CD4-positive, alpha-beta memory T cell (primary cell): Measurements from ENCODE around the gene SERPINA4. TPM values are rescaled to one million over a fixed set of nuclear protein-coding genes. Genes with fewer than 3 reads are reported as not detected.

ENCODE experiments used
- CTCF ChIA-PET: fragments of 350-600 bp; sonication (Branson Sonifier 250); formaldehyde crosslinking; loops from one replicate; lab custom pipeline; 2021; ENCODE audit warnings: inconsistent platforms; ENCODE audit not compliant: partially characterized antibody; lab: Charles Lee
- POLR2A ChIA-PET: fragments of 350-600 bp; sonication (Branson Sonifier 250); formaldehyde crosslinking; loops from one replicate; lab custom pipeline; 2021; ENCODE audit not compliant: partially characterized antibody; lab: Charles Lee
- DNase-seq, 5 donors: peaks; one replicate each; pipeline versions ENCODE4 v3.0.0 to v3.0.0-alpha.2; 2020 to 2022; ENCODE audit warnings: mixed read lengths in 1 of 5
- H3K27ac ChIP-seq: one replicate; pipeline ENCODE4 v1.7.0; 2013; ENCODE audit warnings: low read depth, low read length
- H3K27me3 ChIP-seq: 2 replicates; pipeline ENCODE4 v1.7.0; 2013; ENCODE audit warnings: mild to moderate bottlenecking, low read length, moderate library complexity; ENCODE audit not compliant: insufficient read depth
- H3K36me3 ChIP-seq: 2 replicates; pipeline ENCODE4 v1.7.0; 2013; ENCODE audit warnings: mild to moderate bottlenecking, low read length, moderate library complexity; ENCODE audit not compliant: insufficient read depth
- H3K4me1 ChIP-seq: 2 replicates; pipeline ENCODE4 v1.7.0; 2013; ENCODE audit warnings: mild to moderate bottlenecking, low read length, moderate library complexity; ENCODE audit not compliant: insufficient read depth
- H3K4me3 ChIP-seq, 2 donors: one replicate each; pipeline ENCODE4 v1.7.0; 2013; ENCODE audit warnings: low read length in 2 of 2, mild to moderate bottlenecking in 1 of 2
- H3K9me3 ChIP-seq, 2 donors: one replicate each; pipeline ENCODE4 v1.7.0; 2013; ENCODE audit warnings: low read length in 2 of 2, control low read depth in 1 of 2; ENCODE audit not compliant: control insufficient read depth in 1 of 2
- H3K27ac Mint-ChIP-seq, 7 donors: one replicate each; pipeline ENCODE4 v1.8.0; 2020 to 2021; ENCODE audit warnings: mixed read lengths in 7 of 7, mild to moderate bottlenecking in 6 of 7, inconsistent platforms in 3 of 7, moderate library complexity in 3 of 7
- H3K27me3 Mint-ChIP-seq, 2 donors: one replicate each; pipeline ENCODE4 v1.8.0; 2020 to 2021; ENCODE audit warnings: mixed read lengths in 2 of 2
- H3K36me3 Mint-ChIP-seq, 2 donors: one replicate each; pipeline ENCODE4 v1.8.0; 2020 to 2021; ENCODE audit warnings: mixed read lengths in 2 of 2, inconsistent platforms in 1 of 2, mild to moderate bottlenecking in 1 of 2
- H3K4me1 Mint-ChIP-seq, 4 donors: one replicate each; pipeline ENCODE4 v1.8.0; 2020 to 2021; ENCODE audit warnings: mixed read lengths in 4 of 4, mild to moderate bottlenecking in 1 of 4
- H3K4me3 Mint-ChIP-seq, 8 donors: one replicate each; pipeline ENCODE4 v1.8.0; 2020 to 2021; ENCODE audit warnings: mixed read lengths in 8 of 8, mild to moderate bottlenecking in 7 of 8, moderate library complexity in 6 of 8, inconsistent platforms in 3 of 8
- H3K9me3 Mint-ChIP-seq, 8 donors: one replicate each; pipeline ENCODE4 v1.8.0; 2020 to 2021; ENCODE audit warnings: mixed read lengths in 8 of 8, mild to moderate bottlenecking in 5 of 8, inconsistent platforms in 3 of 8, moderate library complexity in 1 of 8
- intact Hi-C: fragments of 100-400 bp; cut with micrococcal nuclease; formaldehyde crosslinking; loops from one replicate; pipeline ENCODE4 v1.15.1; 2023
- polyA plus RNA-seq, 2 donors: library from polyadenylated mRNA; unstranded; fragments of 300-500 nt; fragmentation: Illumina TruSeq; gene quantifications; one replicate each; pipeline ENCODE4 v1.2.3, GENCODE V29; 2021
- total RNA-seq, 2 experiments: library from RNA; stranded (reverse); gene quantifications; one replicate each; pipeline ENCODE4 v1.2.3, GENCODE V29; 2021

The SERPINA4 gene
- total and polyA plus RNA-seq, 4 experiments from 2014 or later = not detected

GRCh38 chr14:94611179-94611578, 49.9 kb downstream of the SERPINA4 start:
- peaks cover 0 to 19% (median 3%) of the 10 kb centered on the region in 8 donors for H3K9me3 Mint-ChIP-seq
- H3K4me3 ChIP-seq = no peak overlapping the region
- DNase-seq = no peak
- no peaks in the 10 kb centered on the region for H3K4me1 ChIP-seq
- intact Hi-C loops = no loop called here
- H3K4me3 Mint-ChIP-seq = no peak overlapping the region
- peaks cover 5 to 6% of the 10 kb centered on the region in 2 donors for H3K27me3 Mint-ChIP-seq
- H3K9me3 ChIP-seq = no peaks in the 10 kb centered on the region
- POLR2A ChIA-PET = no interaction called here
- no peak overlapping the region for H3K27ac ChIP-seq
- H3K27me3 ChIP-seq = no peaks in the 10 kb centered on the region
- no peak overlapping the region for H3K27ac Mint-ChIP-seq
- no peaks in the 10 kb centered on the region for H3K36me3 ChIP-seq
- H3K4me1 Mint-ChIP-seq = no peaks in the 10 kb centered on the region
- no peaks in the 10 kb centered on the region for H3K36me3 Mint-ChIP-seq
- CTCF ChIA-PET = no interaction called here

DNA sequence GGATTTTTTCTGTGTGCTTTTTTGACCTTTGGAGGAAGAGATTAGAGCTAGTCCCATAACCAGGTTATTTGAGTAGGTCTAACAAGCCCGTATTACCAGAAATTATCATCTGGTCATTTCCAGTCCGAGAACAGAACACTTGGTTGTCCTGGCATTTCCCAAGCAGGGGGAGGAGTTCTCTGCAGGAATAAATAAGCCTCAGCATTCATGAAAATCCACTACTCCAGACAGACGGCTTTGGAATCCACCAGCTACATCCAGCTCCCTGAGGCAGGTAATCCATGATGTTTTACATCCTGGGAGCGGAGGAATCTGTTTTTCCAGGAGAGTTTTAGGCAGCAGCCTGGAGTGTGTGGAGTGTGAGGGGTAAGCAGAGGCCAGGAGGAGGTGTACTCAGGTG, 50.9 kb downstream of the SERPINA4 start, which contains the start of gene SERPINA3:
TSS of gene SERPINA3 (plus strand) at position 218 of the 400 bp plus-strand sequence. CDS start 2,051 bp downstream, outside the sequence.
- Histone ChIP-seq H3K4me3 (no peak within 1 kb of the TSS), H3K27me3 (no peaks in the 10 kb centered on the region), H3K9me3 (no peaks in the 10 kb centered on the region), H3K27ac (no peak within 1 kb of the TSS), H3K36me3 (no peaks in the 10 kb centered on the region), H3K4me1 (no peaks in the 10 kb centered on the region)
- no peak for DNase-seq
- H3K36me3 Mint-ChIP-seq = no peaks in the 10 kb centered on the region
- H3K27me3 Mint-ChIP-seq = peaks cover 2% of the 10 kb centered on the region in 2 donors
- H3K4me1 Mint-ChIP-seq = no peaks in the 10 kb centered on the region
- H3K4me3 Mint-ChIP-seq = no peak within 1 kb of the TSS
- ChIA-PET POLR2A (interaction anchor here (0.5 kb wide), 1 partner anchor 302 kb away, joined by 3 read pairs; no protein-coding TSS in a partner anchor), CTCF (no interaction called here)
- intact Hi-C loops = no loop called here
- no peak within 1 kb of the TSS for H3K27ac Mint-ChIP-seq
- H3K9me3 Mint-ChIP-seq = peaks cover 3 to 21% (median 6%) of the 10 kb centered on the region in 8 donors

GRCh38 chr14:94612580-94613554, 51.6 kb downstream of the SERPINA4 start:
- no peak overlapping the region for H3K4me3 ChIP-seq
- ChIA-PET CTCF (no interaction called here), POLR2A (no interaction called here)
- no peaks in the 10 kb centered on the region for H3K36me3 ChIP-seq
- H3K27ac Mint-ChIP-seq = no peak overlapping the region
- no peaks in the 10 kb centered on the region for H3K36me3 Mint-ChIP-seq
- H3K27me3 ChIP-seq = no peaks in the 10 kb centered on the region
- no peak overlapping the region for H3K4me3 Mint-ChIP-seq
- intact Hi-C loops = no loop called here
- H3K4me1 Mint-ChIP-seq = no peaks in the 10 kb centered on the region
- peaks cover 2% of the 10 kb centered on the region in 2 donors for H3K27me3 Mint-ChIP-seq
- DNase-seq = no peak
- H3K4me1 ChIP-seq = no peaks in the 10 kb centered on the region
- H3K9me3 Mint-ChIP-seq = peaks cover 3 to 25% (median 12%) of the 10 kb centered on the region in 8 donors
- no peak overlapping the region for H3K27ac ChIP-seq
- H3K9me3 ChIP-seq = peaks cover 0 to 4% of the 10 kb centered on the region in 2 donors

GRCh38 chr14:94613720-94614644, 52.7 kb downstream of the SERPINA4 start:
- DNase-seq = no peak
- POLR2A ChIA-PET = no interaction called here

DNA sequence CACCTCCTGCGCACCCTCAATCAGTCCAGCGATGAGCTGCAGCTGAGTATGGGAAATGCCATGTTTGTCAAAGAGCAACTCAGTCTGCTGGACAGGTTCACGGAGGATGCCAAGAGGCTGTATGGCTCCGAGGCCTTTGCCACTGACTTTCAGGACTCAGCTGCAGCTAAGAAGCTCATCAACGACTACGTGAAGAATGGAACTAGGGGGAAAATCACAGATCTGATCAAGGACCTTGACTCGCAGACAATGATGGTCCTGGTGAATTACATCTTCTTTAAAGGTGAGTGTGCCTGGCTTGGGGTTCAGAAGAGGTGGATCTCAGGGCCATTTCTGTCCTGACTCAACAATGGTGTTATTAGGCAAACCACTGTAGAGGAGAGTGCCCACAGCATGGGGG, 53.6 kb downstream of the SERPINA4 start:
- H3K27me3 ChIP-seq = no peaks in the 10 kb centered on the region
- Mint-ChIP-seq H3K4me1 (no peaks in the 10 kb centered on the region), H3K27me3 (peaks cover 2% of the 10 kb centered on the region in 2 donors), H3K9me3 (peaks cover 6 to 29% (median 17%) of the 10 kb centered on the region in 8 donors), H3K4me3 (no peak overlapping the region), H3K36me3 (no peaks in the 10 kb centered on the region), H3K27ac (no peak overlapping the region)
- no peak for DNase-seq
- H3K4me1 ChIP-seq = no peaks in the 10 kb centered on the region
- H3K27ac ChIP-seq = no peak overlapping the region
- H3K9me3 ChIP-seq = peaks cover 0 to 6% of the 10 kb centered on the region in 2 donors
- intact Hi-C loops = no loop called here
- no peak overlapping the region for H3K4me3 ChIP-seq
- ChIA-PET POLR2A (no interaction called here), CTCF (no interaction called here)
- no peaks in the 10 kb centered on the region for H3K36me3 ChIP-seq

More at GRCh38 chr14:94613720-94614644, 52.7 kb downstream of the SERPINA4 start:
- CTCF ChIA-PET = no interaction called here
- Mint-ChIP-seq H3K36me3 (no peaks in the 10 kb centered on the region), H3K9me3 (peaks cover 6 to 30% (median 18%) of the 10 kb centered on the region in 8 donors), H3K4me3 (no peak overlapping the region), H3K27ac (no peak overlapping the region), H3K27me3 (peaks cover 2% of the 10 kb centered on the region in 2 donors), H3K4me1 (no peaks in the 10 kb centered on the region)
- no peak overlapping the region for H3K4me3 ChIP-seq
- H3K9me3 ChIP-seq = peaks cover 0 to 6% of the 10 kb centered on the region in 2 donors
- no peaks in the 10 kb centered on the region for H3K27me3 ChIP-seq
- H3K36me3 ChIP-seq = no peaks in the 10 kb centered on the region
- no peak overlapping the region for H3K27ac ChIP-seq
- H3K4me1 ChIP-seq = no peaks in the 10 kb centered on the region
- intact Hi-C loops = no loop called here

- Histone ChIP-seq H3K36me3 (no peaks in the 10 kb centered on the region), H3K27me3 (no peaks in the 10 kb centered on the region), H3K9me3 (peaks cover 0 to 6% of the 10 kb centered on the region in 2 donors), H3K4me3 (no peak overlapping the region), H3K27ac (no peak overlapping the region), H3K4me1 (no peaks in the 10 kb centered on the region)
- ChIA-PET POLR2A (no interaction called here), CTCF (no interaction called here)
- Mint-ChIP-seq H3K4me3 (no peak overlapping the region), H3K27ac (no peak overlapping the region), H3K36me3 (no peaks in the 10 kb centered on the region), H3K4me1 (no peaks in the 10 kb centered on the region), H3K9me3 (peaks cover 6 to 31% (median 18%) of the 10 kb centered on the region in 8 donors), H3K27me3 (peaks cover 2% of the 10 kb centered on the region in 2 donors)
- intact Hi-C loops = no loop called here
- no peak for DNase-seq
Observed at GRCh38 chr14:94615254-94615653, 54.0 kb downstream of the SERPINA4 start.
